BJ (cell line): Measurements from ENCODE around the gene GPR55. TPM values are rescaled to one million over a fixed set of nuclear protein-coding genes. Genes with fewer than 3 reads are reported as not detected.

Experiments
- CTCF ChIA-PET: fragments of 350-600 bp; formaldehyde crosslinking; extraction: SDS; loops from one replicate; lab custom pipeline; 2021; ENCODE audit warnings: antibody characterized with exemption, inconsistent platforms; lab: Yijun Ruan, JAX
- POLR2A ChIA-PET: fragments of 300-600 bp; sonication (Branson Sonifier 250); formaldehyde crosslinking; extraction: SDS; loops from one replicate; lab custom pipeline; 2021; ENCODE audit warnings: antibody characterized with exemption; lab: Charles Lee
- DNase-seq: peaks from one replicate; pipeline ENCODE4 v3.0.0-alpha.2; 2011; ENCODE audit warnings: low read depth
- H3K27me3 ChIP-seq: 2 replicates; pipeline ENCODE4 v1.6.0; 2011; ENCODE audit warnings: low read length; ENCODE audit not compliant: control insufficient read depth, insufficient read depth
- H3K36me3 ChIP-seq: 2 replicates; pipeline ENCODE4 v1.5.1; 2011; ENCODE audit warnings: low read length; ENCODE audit not compliant: control insufficient read depth, insufficient read depth
- H3K4me3 ChIP-seq: 2 replicates; pipeline ENCODE4 v1.5.1; 2011; ENCODE audit warnings: low read depth, mild to moderate bottlenecking, control low read depth, low read length
- polyA plus RNA-seq: library from polyadenylated mRNA; depleted of rRNA; stranded (reverse); fragments of >200 nt; gene quantifications from 2 replicates; pipeline ENCODE4 v1.2.3, GENCODE V29; 2011
- TF ChIP-seq, protein P1 (sequence below): IDR thresholded peaks from 2 replicates; pipeline ENCODE4 v1.5.1; 2011; ENCODE audit warnings: low read depth, mild to moderate bottlenecking, control low read depth, inconsistent platforms, low read length, moderate library complexity; ENCODE audit not compliant: insufficient read depth

The GPR55 gene
- polyA plus RNA-seq, 1 experiment: not detected

DNA sequence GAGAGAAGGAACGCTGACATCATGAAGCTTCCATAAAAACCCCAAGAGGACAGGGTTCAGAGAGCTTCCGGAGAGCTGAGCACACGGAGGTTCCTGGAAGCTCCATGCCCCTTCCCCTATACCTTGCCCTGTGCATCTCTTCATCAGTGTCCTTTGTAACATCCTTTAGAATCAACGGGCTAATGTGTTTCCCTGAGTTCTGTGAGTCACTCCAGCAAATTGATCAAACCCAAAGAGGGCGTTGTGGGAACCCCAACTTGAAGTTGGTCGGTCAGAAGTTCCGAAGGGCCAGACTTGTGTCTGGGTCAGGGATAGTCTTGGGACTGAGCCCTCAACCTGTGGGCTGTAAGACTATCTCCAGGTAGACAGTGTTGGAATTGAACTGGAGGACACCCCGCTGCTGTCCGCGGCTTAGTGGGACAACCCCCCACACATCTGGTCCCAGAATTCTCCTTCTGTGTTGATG lies 25.9 kb upstream of the GPR55 start:
- no peak for DNase-seq
- TF ChIP-seq, protein P1, sequence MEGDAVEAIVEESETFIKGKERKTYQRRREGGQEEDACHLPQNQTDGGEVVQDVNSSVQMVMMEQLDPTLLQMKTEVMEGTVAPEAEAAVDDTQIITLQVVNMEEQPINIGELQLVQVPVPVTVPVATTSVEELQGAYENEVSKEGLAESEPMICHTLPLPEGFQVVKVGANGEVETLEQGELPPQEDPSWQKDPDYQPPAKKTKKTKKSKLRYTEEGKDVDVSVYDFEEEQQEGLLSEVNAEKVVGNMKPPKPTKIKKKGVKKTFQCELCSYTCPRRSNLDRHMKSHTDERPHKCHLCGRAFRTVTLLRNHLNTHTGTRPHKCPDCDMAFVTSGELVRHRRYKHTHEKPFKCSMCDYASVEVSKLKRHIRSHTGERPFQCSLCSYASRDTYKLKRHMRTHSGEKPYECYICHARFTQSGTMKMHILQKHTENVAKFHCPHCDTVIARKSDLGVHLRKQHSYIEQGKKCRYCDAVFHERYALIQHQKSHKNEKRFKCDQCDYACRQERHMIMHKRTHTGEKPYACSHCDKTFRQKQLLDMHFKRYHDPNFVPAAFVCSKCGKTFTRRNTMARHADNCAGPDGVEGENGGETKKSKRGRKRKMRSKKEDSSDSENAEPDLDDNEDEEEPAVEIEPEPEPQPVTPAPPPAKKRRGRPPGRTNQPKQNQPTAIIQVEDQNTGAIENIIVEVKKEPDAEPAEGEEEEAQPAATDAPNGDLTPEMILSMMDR: no peak
- CTCF ChIA-PET: no interaction called here
- POLR2A ChIA-PET: no interaction called here
- Histone ChIP-seq H3K27me3 (peaks cover 3% of the 10 kb centered on the region), H3K4me3 (no peak overlapping the region), H3K36me3 (no peaks in the 10 kb centered on the region)

DNA sequence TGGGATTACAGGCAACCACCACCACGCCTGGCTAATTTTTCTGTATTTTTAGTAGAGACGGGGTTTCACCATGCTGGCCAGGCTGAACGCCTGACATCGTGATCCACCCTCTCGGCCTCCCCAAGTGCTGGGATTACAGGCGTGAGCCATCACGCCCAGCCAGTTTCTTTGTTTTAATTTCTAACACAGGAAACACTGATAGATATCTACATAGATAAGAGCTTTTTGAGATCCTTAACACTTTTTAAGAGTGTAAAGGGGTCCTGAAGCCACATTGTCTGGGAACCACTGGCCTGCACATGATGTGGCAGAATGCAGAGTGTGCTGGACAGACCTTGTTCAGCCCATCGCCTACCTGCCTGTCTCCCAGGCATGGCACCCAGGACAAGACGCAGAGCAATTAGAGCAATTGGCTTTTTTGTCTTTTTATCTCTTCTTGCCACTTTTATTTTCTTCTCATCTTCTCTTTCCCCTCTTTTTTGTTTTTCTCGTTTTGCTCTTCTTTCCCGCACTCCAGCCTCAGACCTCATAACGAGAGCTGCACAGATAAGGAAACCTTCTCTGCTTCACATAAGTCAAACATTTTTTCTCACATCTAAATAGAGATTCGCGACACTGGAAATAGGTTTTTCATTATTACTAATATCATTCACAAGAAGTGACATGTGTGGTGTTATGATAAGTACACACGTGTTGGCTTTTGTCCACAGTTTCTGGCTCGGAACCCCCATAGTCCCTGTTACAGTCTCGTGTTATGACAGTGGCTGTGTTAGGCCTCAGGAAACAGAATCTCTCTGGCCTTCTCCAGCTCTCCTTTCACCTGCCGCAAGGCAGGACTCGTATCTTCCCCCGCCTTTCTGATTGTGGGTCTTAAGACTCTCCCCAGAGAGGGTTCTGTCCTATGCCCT lies 25.2 kb upstream of the GPR55 start:
- ChIA-PET POLR2A (no interaction called here), CTCF (no interaction called here)
- Histone ChIP-seq H3K36me3 (no peaks in the 10 kb centered on the region), H3K4me3 (no peak overlapping the region), H3K27me3 (peaks cover 3% of the 10 kb centered on the region)
- TF ChIP-seq, protein P1: no peak
- DNase-seq: no peak

DNA sequence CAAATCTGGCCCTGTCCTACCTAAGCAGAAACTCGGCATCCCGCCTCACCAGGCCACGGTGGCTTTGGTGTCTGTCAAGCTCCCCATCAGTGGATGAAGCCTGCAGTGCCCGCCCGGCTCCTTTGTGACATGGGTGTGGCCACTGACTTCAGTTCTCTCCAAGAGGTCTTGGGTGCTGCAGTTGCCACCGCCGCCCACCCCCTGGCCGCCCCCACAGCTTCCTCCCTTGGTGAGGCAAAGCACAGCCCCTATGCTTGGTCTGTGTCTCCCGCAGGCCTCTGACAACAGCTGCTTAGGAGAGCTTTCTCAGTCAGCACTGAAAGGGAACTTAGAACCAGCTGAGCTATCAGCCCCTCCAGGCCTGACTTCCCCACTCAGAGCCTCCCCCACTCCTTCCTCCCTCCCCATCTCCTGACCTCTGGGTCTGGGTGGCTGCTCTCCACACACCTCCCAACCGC lies 22.9 kb upstream of the GPR55 start:
- Histone ChIP-seq H3K4me3 (no peak overlapping the region), H3K27me3 (no peaks in the 10 kb centered on the region; the same call in none of the 2 replicates), H3K36me3 (no peaks in the 10 kb centered on the region)
- ChIA-PET CTCF (interaction anchor here (0.8 kb wide), 1 partner anchor 14 kb away, joined by 3 read pairs; no protein-coding TSS in a partner anchor), POLR2A (no interaction called here)
- TF ChIP-seq, protein P1: no peak
- no peak for DNase-seq

DNA sequence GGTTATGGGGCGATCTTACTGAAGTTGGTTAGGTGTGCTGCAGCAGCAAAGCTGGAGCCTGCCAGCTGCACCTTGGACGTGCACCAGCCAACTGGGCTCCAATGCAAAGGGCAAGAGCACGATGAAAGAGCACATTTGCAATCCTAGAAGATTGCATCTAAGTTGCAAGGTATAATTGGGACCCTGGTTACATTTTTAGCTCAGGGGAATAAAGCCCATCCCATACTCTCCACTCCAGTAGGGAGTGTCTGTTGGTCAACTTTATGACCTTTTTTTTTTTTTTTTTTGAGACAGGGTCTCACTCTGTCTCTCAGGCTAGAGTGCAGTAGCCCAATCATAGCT lies 22.2 kb upstream of the GPR55 start:
- no peak for DNase-seq
- ChIA-PET CTCF (interaction anchor here (0.8 kb wide), 1 partner anchor 40 kb away, joined by 3 read pairs; no protein-coding TSS in a partner anchor), POLR2A (no interaction called here)
- Histone ChIP-seq H3K27me3 (no peaks in the 10 kb centered on the region; the same call in none of the 2 replicates), H3K36me3 (no peaks in the 10 kb centered on the region), H3K4me3 (no peak overlapping the region)
- TF ChIP-seq, protein P1: no peak

DNA sequence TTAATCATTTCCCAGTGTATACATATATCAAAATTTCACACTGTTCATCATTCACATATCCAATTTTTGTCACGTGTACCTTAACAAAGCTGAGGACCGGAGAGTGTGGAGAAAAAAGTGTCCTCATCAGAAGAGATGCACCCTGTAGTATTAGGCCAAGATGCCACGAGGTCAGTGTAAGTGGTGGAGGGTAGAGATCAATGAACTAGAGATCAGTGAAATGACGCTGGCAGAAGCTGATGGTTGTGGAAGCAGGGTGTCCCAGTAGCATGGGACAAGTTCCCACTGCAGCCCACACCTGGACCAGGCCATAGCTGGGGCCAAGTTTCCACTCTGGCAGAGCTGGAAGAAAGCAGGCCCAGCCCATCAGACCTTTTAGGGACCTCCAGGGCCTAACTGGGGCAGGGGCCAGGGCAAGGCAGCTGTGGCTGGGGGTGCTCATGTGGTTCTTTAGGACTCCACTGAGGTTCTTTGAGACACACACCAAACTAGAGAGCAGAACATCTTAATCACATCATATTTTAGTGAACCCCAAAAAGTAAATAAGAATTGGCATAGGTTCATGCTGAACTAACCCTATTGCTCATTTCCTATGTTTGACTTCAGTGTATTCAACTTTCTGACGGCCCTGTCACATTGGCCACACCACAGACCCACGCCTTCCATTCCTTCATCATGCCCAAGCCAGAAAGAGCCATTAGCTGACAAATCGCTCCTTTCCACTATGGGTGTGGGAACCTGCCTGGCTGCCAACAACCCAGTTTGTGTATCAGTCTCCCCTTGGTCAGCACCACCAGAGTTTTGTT lies 21.6 kb upstream of the GPR55 start:
- CTCF ChIA-PET: interaction anchor here (0.8 kb wide), 1 partner anchor 41 kb away, joined by 3 read pairs; no protein-coding TSS in a partner anchor
- no peaks in the 10 kb centered on the region for H3K36me3 ChIP-seq
- no peak for DNase-seq
- no peaks in the 10 kb centered on the region; the same call in none of the 2 replicates for H3K27me3 ChIP-seq
- TF ChIP-seq, protein P1: no peak
- H3K4me3 ChIP-seq: no peak overlapping the region
- POLR2A ChIA-PET: no interaction called here
